HG03521 (cell line): ENCODE results near the gene ATP1A2.
"Not testable (repeated sequence)": the region's sequence is repeated elsewhere in the genome, so short reads cannot be mapped to it uniquely, and the experiment has no call there.

ENCODE experiments used
- ATAC-seq: cut with Tn5 transposase; IDR thresholded peaks from one replicate; pipeline ENCODE4 v1.9.1; 2021; ENCODE audit warnings: mild to moderate bottlenecking, moderate library complexity; ENCODE audit not compliant: unreplicated experiment

ATP1A2 gene

DNA sequence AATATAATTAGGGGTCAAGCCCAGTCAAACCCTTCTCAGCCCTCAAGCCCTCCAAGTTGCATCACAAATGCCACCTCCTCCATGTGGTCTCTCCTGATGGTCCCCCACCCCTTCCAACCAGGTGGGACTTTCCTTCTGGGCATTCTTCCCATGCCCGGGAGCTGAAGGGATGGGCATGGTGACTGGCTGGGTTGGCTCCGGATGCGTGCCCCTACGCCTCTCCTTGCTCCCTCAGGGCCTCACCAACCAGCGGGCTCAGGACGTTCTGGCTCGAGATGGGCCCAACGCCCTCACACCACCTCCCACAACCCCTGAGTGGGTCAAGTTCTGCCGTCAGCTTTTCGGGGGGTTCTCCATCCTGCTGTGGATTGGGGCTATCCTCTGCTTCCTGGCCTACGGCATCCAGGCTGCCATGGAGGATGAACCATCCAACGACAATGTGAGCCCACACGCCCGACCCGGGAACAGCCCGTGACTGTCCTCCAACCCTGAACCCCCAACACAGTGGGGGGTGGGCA is 7.5 kb downstream of the ATP1A2 start:
- ATAC-seq = no peak

- no peak for ATAC-seq
Observed at GRCh38 chr1:160123726-160124125, 8.2 kb downstream of the ATP1A2 start.

- ATAC-seq = no peak
Observed at GRCh38 chr1:160124705-160125478, 9.3 kb downstream of the ATP1A2 start.

DNA sequence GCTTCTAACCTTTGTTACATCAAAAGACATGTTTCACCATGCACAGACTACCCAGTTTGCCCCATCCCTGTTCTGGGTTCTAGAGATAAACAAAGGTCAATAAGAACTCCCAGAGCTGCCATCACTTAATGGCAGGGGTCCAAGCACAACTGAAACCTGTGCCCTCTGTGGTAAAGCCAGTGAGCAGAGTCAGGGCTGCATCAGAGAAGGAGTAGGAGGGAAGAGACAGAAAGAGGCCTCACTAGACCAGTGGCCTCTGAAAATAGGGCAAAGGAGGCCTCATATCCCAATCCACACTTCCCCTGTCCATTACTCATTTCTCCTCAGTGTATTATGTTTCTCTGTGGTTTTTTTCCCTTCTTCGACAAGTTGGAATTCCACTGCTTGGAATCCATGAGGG is 10.2 kb downstream of the ATP1A2 start:
- ATAC-seq = no peak

- not testable (repeated sequence) for ATAC-seq
Observed at GRCh38 chr1:160126342-160126741, 10.8 kb downstream of the ATP1A2 start.

- no peak for ATAC-seq
Observed at GRCh38 chr1:160127381-160127780, 11.8 kb downstream of the ATP1A2 start.

DNA sequence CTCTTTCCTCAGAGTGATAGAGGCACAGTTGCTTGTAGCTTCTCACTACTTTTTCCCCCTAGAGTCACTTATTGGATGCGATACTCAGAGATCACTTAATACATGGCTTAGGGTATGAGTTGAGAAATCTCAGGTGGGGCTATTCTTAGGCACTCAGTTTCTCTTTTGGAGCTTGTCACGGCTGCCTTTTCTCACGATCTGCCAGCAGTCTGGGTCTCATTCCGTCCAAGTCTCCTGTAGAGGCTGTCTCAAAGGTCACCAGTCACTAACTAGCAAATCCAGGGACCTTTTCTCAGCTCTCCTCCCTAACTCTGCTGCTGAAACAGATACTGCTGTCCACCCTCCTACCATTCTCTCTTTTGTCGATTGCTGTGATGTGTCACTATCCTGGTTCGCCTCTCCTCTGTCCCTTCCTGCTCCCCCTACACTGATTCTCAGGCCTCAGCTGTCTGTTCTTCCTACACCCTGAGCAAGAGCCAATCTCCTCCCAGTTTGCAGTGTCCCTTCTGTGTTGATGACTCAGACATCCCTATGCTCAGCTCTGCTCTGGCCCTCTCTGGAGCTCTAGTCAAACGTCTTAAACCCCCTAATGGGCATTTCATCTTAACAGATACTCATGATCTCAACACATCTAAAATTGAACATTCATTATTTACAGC is 12.4 kb downstream of the ATP1A2 start:
- no peak for ATAC-seq

DNA sequence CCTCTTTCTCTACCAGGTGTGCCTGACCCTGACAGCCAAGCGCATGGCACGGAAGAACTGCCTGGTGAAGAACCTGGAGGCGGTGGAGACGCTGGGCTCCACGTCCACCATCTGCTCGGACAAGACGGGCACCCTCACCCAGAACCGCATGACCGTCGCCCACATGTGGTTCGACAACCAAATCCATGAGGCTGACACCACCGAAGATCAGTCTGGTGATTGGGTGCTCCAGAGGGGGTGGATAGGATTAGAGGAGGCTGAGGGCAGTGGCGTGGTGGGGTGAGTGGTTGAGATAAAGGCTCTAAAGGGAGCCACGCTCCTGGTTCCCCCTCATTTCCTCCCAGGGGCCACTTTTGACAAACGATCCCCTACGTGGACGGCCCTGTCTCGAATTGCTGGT is 13.1 kb downstream of the ATP1A2 start:
- ATAC-seq = no peak

GRCh38 chr1:160129046-160129445 is 13.5 kb downstream of the ATP1A2 start:
- no peak for ATAC-seq

GRCh38 chr1:160129558-160129957 is 14.0 kb downstream of the ATP1A2 start:
- no peak for ATAC-seq

- ATAC-seq = no peak
Observed at GRCh38 chr1:160129966-160130365, 14.4 kb downstream of the ATP1A2 start.

DNA sequence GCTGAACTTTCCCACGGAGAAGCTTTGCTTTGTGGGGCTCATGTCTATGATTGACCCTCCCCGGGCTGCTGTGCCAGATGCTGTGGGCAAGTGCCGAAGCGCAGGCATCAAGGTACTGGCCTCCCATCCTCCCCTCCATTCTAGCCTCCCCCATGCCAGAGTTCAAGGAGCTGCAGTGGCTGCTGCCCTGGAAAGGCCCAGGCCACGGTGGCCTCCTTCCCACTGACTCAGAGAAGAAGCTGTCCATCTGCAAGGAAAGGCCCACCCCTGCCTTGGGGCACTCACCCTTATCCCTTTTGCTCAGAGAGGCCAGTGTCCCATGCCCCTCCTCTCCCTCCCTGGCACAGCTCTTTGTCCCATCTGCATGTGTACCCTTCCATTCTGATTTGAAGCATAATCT is 14.9 kb downstream of the ATP1A2 start:
- no peak for ATAC-seq

GRCh38 chr1:160130939-160131338 is 15.4 kb downstream of the ATP1A2 start:
- ATAC-seq = no peak

DNA sequence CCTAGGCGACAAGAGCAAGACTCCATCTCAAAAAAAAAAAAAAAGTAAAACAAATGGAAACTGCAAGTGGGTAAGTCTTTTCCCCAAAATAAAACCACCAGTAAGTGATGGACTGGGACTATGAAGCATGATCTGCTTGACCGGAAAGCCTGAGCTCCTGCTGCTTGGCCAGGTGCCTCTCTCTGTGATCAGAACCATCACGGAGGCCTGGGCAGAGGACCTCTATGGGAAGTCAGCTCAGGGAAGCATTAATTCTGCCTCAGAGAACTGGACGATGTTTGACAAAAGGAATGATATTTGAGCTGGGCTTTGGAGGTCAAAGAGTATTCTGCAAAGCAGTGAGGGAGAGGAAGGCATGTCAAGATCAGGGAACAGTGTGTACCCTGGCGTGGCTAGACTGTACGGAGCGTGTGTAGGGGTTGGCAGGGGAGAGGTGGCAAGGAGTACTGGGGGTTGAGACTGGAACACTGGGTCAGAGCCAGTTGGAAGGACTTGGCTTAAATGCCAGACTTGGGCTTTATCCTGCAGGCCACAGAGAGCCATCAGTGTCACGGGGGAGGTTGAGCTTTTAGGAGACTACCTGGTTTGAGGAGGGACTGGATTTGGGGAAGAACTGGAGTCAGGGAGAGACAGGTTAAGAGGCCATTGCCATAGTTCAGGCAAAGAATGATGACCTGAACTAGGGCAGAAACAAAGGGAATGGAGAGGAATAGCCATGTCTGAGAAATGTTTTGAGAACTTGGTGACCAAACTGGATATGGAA is 16.4 kb downstream of the ATP1A2 start:
- ATAC-seq = no peak

DNA sequence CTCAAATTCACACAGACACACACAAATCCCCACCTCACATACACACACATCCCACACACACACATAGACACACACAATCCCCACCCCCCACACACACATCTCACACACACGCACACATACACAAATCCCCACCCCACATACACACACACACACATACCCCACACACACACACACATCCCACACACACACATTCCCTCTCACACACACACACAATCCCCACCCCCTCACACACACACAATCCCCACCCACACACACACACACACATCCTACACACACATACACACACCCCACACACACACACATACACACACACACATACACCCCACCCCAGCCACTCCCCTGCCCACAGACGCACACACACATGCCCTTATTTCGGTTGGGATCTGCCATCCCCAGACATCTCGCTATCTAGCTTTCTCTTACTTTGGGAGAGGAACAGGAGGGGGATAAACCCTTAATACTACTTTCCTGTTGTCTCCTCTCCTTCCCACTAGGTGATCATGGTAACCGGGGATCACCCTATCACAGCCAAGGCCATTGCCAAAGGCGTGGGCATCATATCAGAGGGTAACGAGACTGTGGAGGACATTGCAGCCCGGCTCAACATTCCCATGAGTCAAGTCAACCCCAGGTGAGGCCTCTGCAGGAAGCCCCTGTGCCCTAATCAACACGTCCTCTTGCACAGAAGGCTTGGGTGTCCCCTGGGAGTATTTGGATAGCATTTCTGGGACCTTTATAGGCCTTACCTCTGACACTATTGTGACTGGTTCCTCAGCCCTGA is 18.6 kb downstream of the ATP1A2 start:
- no peak for ATAC-seq

DNA sequence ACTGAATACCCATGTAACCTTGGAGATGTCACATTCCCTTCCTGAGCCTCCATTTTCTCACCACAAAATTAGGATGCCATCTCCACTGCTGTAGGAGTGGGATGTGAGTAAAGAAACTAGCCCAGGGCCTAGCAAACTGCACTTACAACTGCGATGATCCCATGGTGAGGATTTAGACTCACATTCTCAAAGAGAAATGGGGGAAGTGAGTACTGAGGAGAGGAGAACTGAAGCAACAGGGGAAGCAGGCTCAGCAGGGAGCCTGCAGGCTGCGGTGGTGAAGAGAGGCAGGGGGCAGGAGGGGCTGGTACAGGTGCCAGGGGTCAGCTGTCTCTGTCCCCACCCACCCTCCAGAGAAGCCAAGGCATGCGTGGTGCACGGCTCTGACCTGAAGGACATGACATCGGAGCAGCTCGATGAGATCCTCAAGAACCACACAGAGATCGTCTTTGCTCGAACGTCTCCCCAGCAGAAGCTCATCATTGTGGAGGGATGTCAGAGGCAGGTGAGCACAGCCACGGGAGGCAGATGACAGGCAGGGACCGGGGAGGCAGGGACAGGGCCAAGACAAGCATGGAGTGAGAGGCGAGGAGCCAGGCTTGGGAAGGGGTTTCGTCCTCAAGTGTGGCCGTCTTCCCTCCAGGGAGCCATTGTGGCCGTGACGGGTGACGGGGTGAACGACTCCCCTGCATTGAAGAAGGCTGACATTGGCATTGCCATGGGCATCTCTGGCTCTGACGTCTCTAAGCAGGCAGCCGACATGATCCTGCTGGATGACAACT is 19.4 kb downstream of the ATP1A2 start:
- no peak for ATAC-seq

GRCh38 chr1:160136121-160136925 is 20.8 kb downstream of the ATP1A2 start:
- no peak for ATAC-seq

DNA sequence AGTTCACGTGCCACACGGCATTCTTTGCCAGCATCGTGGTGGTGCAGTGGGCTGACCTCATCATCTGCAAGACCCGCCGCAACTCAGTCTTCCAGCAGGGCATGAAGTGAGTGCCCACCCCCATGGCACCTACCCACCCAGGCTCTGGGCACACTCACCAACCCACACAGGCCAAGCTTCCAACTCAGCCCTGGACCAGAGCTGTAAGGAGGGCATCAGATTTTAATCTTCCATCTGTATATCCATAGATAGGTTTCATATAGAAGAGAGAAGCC is 21.3 kb downstream of the ATP1A2 start:
- ATAC-seq = no peak

DNA sequence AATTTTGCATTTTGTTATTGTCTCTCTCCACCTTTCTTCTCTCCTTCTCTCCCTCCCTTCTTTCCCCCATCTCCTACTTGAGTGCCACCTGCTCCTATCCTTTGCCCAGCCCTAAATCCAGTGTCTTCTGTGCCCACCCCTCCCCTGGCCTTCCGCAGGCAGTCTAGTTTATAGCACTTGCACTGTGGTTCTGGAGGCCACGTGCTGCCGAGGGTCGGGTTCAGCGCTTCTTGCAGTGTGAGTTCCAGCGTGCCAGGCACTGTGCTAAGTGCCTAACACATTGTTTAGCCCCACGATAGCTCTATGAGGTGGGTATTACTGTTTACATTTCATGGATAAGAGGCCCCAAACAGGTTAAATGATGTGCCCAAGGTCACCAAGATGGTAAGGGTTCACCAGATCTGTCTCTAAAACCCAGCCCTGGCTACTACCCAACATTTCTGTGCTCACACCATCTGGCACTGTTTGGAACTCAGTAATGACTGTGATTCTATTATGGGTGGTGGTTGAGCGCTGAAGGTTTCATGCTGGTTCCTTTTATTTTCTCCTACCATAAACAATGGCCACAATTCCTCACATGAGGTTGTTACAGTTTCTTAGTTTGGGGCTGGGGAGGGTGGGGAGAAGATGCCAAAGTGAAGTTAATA is 21.8 kb downstream of the ATP1A2 start:
- ATAC-seq = no peak
